ENCODE data around the gene ZNF358.

The ZNF358 gene

GRCh38 chr19:7549429-7550148 lies 33.7 kb downstream of the ZNF358 start:
- TF ChIP-seq, protein P1, sequence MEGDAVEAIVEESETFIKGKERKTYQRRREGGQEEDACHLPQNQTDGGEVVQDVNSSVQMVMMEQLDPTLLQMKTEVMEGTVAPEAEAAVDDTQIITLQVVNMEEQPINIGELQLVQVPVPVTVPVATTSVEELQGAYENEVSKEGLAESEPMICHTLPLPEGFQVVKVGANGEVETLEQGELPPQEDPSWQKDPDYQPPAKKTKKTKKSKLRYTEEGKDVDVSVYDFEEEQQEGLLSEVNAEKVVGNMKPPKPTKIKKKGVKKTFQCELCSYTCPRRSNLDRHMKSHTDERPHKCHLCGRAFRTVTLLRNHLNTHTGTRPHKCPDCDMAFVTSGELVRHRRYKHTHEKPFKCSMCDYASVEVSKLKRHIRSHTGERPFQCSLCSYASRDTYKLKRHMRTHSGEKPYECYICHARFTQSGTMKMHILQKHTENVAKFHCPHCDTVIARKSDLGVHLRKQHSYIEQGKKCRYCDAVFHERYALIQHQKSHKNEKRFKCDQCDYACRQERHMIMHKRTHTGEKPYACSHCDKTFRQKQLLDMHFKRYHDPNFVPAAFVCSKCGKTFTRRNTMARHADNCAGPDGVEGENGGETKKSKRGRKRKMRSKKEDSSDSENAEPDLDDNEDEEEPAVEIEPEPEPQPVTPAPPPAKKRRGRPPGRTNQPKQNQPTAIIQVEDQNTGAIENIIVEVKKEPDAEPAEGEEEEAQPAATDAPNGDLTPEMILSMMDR (IDR thresholded peaks at IDR 0.05; ENCODE audit: extremely low read depth, insufficient read depth, missing control alignments): no peak
- in situ Hi-C loops (cut with MboI; ENCODE audit: low pct_unique_long_range_greater_than_20kb, low sequenced_read_pairs, unreplicated experiment): loop anchor here (25.0 kb wide), 1 partner anchor 263 kb away; no protein-coding TSS in a partner anchor
- DNase-seq (ENCODE audit: low spot score): no peak

DNA sequence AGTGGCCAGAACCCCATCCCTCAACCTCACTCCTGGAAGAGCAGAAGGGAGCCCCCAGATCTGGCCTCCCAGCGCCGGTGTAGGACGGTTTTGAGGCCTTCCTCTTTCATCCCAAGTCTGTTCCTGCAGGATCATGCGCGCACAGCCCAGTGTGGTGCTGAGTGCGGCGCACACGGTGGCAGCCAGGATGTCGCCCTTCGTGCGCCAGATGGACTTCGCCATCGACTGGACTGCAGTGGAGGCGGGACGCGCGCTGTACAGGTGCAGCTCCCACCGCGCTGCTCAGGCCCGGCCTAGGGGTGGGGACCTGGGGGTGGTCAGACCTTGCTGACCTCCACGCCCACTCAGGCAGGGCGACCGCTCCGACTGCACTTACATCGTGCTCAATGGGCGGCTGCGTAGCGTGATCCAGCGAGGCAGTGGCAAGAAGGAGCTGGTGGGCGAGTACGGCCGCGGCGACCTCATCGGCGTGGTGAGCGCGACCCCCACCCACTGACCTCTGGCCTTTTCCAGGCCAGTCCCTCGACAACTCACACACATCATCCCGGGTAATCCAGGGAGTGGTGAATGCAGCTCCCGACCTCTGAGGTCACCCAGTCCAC lies 34.4 kb downstream of the ZNF358 start:
- DNase-seq (ENCODE audit: low spot score): no peak
- in situ Hi-C loops (cut with MboI; ENCODE audit: low pct_unique_long_range_greater_than_20kb, low sequenced_read_pairs, unreplicated experiment): loop anchor here (25.0 kb wide), 1 partner anchor 262 kb away; no protein-coding TSS in a partner anchor
- TF ChIP-seq, protein P1 (IDR thresholded peaks at IDR 0.05; ENCODE audit: extremely low read depth, insufficient read depth, missing control alignments): no peak

DNA sequence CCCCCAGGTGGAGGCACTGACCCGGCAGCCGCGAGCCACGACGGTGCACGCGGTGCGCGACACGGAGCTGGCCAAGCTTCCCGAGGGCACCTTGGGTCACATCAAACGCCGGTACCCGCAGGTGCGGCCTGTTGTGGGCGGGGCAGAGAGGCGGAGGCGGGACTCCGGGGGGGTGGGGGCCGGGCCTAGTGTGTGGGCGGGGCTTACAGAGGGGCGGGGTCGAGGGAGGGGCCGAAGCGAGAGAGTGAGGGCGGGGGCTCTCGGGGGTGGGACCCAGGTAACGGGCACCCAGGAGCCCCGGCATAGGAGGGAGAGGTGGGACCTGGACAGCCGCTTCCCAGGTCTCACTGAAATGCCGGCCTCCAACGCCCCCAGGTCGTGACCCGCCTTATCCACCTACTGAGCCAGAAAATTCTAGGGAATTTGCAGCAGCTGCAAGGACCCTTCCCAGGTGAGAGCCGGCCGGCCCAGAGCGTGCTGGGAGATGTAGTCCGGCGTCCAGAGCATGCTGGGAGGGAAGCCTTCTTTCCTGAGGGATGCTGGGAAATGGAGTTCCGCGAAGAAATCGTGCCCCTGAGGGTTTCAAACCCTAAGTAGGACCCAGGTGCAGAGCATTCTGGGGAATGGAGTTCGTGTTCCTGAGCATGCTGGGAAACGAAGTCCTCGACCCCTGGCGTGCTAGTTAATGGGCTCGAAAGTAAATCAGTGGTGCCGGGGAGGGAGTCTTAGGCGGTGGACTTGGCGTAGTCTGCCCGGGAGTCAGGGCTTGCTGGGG lies 35.3 kb downstream of the ZNF358 start:
- in situ Hi-C loops (cut with MboI; ENCODE audit: low pct_unique_long_range_greater_than_20kb, low sequenced_read_pairs, unreplicated experiment): loop anchor here (25.0 kb wide), 1 partner anchor 261 kb away; no protein-coding TSS in a partner anchor
- DNase-seq (ENCODE audit: low spot score): peak; percentile 69

GRCh38 chr19:7552781-7553180 lies 36.9 kb downstream of the ZNF358 start:
- TF ChIP-seq, protein P1 (IDR thresholded peaks at IDR 0.05; ENCODE audit: extremely low read depth, insufficient read depth, missing control alignments): no peak
- in situ Hi-C loops (cut with MboI; ENCODE audit: low pct_unique_long_range_greater_than_20kb, low sequenced_read_pairs, unreplicated experiment): loop anchor here (25.0 kb wide), 1 partner anchor 260 kb away; no protein-coding TSS in a partner anchor
- DNase-seq (ENCODE audit: low spot score): peak; percentile 72

More for the DNA sequence above, 35.3 kb downstream of the ZNF358 start:
- TF ChIP-seq, protein P1 (IDR thresholded peaks at IDR 0.05; ENCODE audit: extremely low read depth, insufficient read depth, missing control alignments): no peak

DNA sequence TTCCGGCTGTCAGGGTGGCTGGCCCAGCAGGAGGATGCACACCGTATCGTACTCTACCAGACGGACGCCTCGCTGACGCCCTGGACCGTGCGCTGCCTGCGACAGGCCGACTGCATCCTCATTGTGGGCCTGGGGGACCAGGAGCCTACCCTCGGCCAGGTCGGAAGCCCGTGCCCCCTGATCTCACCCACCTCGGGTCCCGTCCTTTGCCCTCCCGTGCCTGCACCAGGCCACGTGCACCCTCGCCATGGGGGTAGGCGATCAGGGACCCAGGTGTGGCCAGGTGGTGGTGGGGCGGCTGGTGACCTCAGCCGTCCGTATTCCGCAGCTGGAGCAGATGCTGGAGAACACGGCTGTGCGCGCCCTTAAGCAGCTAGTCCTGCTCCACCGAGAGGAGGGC lies 38.7 kb downstream of the ZNF358 start:
- DNase-seq (ENCODE audit: low spot score): no peak
- in situ Hi-C loops (cut with MboI; ENCODE audit: low pct_unique_long_range_greater_than_20kb, low sequenced_read_pairs, unreplicated experiment): loop anchor here (25.0 kb wide), 1 partner anchor 258 kb away; no protein-coding TSS in a partner anchor
- TF ChIP-seq, protein P1 (IDR thresholded peaks at IDR 0.05; ENCODE audit: extremely low read depth, insufficient read depth, missing control alignments): no peak

All from GM13977 (cell line).